K562 (cell line): ENCODE measurements around the gene TAL1. TPM values are rescaled to one million over a fixed set of nuclear protein-coding genes. Genes with fewer than 3 reads are reported as not detected.
A peak's percentile ranks its signal among the peaks of the same experiment; 100 is the strongest.

Experiments
- ADNP ChIP-seq: fragments of 200-800 bp; sonication (Bioruptor generic); IDR thresholded peaks from 2 replicates; pipeline ENCODE4 v1.6.1; 2016; ENCODE audit warnings: missing genetic modification characterization, missing compliant biosample characterization
- ATF2 ChIP-seq: sonication (generic); formaldehyde crosslinking; IDR thresholded peaks from 2 replicates; pipeline ENCODE4 v1.8.1; 2022; ENCODE audit warnings: missing genetic modification reagents
- CREM ChIP-seq: IDR thresholded peaks from 2 replicates; pipeline ENCODE4 v1.6.1; 2014; ENCODE audit warnings: antibody characterized with exemption, low read depth
- ELK1 ChIP-seq: sonication (generic); formaldehyde crosslinking; IDR thresholded peaks from 2 replicates; pipeline ENCODE4 v1.8.1; 2022; ENCODE audit warnings: missing genetic modification reagents
- ELK3 ChIP-seq: fragments of 450-650 bp; formaldehyde crosslinking; IDR thresholded peaks from 2 replicates; pipeline ENCODE4 v1.4.0; 2020; ENCODE audit warnings: mild to moderate bottlenecking
- L3MBTL2 ChIP-seq: fragments of 450-650 bp; IDR thresholded peaks from 2 replicates; pipeline ENCODE4 v1.6.1; 2016; ENCODE audit warnings: mild to moderate bottlenecking, moderate library complexity
- LCOR ChIP-seq: sonication (generic); formaldehyde crosslinking; IDR thresholded peaks from 2 replicates; pipeline ENCODE4 v1.8.0; 2022; ENCODE audit warnings: mild to moderate bottlenecking, missing genetic modification reagents
- MCM5 ChIP-seq: fragments of 450-650 bp; IDR thresholded peaks from 2 replicates; pipeline ENCODE4 v1.6.1; 2016; ENCODE audit warnings: low read depth
- MYNN ChIP-seq, 2 experiments: sonication (generic); formaldehyde crosslinking in 1 of 2; IDR thresholded peaks; 2 replicates each; pipeline versions ENCODE4 v1.5.0 to v1.6.1; 2016 to 2020; ENCODE audit warnings: antibody characterized with exemption in 1 of 2, missing genetic modification reagents in 1 of 2
- NBN ChIP-seq: fragments of 450-650 bp; IDR thresholded peaks from 2 replicates; pipeline ENCODE4 v1.6.1; 2016; ENCODE audit warnings: low read depth, mild to moderate bottlenecking
- NCOR1 ChIP-seq: fragments of 450-650 bp; IDR thresholded peaks from 2 replicates; pipeline ENCODE4 v1.6.1; 2016; ENCODE audit warnings: mild to moderate bottlenecking, moderate library complexity
- NFXL1 ChIP-seq: fragments of 450-650 bp; formaldehyde crosslinking; IDR thresholded peaks from 2 replicates; pipeline ENCODE4 v1.4.0; 2021; ENCODE audit warnings: mild to moderate bottlenecking
- PHF21A ChIP-seq: fragments of 450-650 bp; IDR thresholded peaks from 2 replicates; pipeline ENCODE4 v1.6.1; 2017; ENCODE audit warnings: low read depth, borderline replicate concordance
- RBBP5 ChIP-seq: fragments of 200-600 bp; sonication (generic); IDR thresholded peaks from 2 replicates; pipeline ENCODE4 v1.6.1; 2012; ENCODE audit warnings: borderline replicate concordance, mild to moderate bottlenecking, low read length, control low read depth, inconsistent platforms; ENCODE audit not compliant: insufficient read depth, poor library complexity, severe bottlenecking
- RBM25 ChIP-seq: fragments of 200-400 bp; formaldehyde crosslinking; IDR thresholded peaks from 2 replicates; pipeline ENCODE4 v1.6.1; 2018; ENCODE audit warnings: low read length, low read depth, moderate library complexity; ENCODE audit not compliant: severe bottlenecking
- SRF ChIP-seq, 2 experiments: fragments of 250-450, 450-650 bp in 1 of 2; sonication (Bioruptor Pico) in 1 of 2; sonication (generic) in 1 of 2; formaldehyde crosslinking; IDR thresholded peaks; 2 replicates each; pipeline versions ENCODE4 v1.5.0 to v1.5.1; 2020 to 2022; ENCODE audit warnings: mild to moderate bottlenecking in 1 of 2, missing genetic modification reagents in 1 of 2
- TGIF2 ChIP-seq: sonication (generic); formaldehyde crosslinking; IDR thresholded peaks from 2 replicates; pipeline ENCODE4 v1.8.1; 2022; ENCODE audit warnings: mild to moderate bottlenecking, missing genetic modification reagents, moderate library complexity
- ZBTB12 ChIP-seq: fragments of 250-450 bp; sonication (Bioruptor Pico); IDR thresholded peaks from 2 replicates; pipeline ENCODE4 v1.4.0; 2020
- ZBTB33 ChIP-seq: sonication (generic); formaldehyde crosslinking; IDR thresholded peaks from 2 replicates; pipeline ENCODE4 v1.8.1; 2023; ENCODE audit warnings: mild to moderate bottlenecking, missing genetic modification reagents
- ZNF212 ChIP-seq: fragments of 450-650 bp; formaldehyde crosslinking; IDR thresholded peaks from 2 replicates; pipeline ENCODE4 v1.4.0; 2020; ENCODE audit warnings: mild to moderate bottlenecking
- ZNF316 ChIP-seq: fragments of 450-650 bp; IDR thresholded peaks from 2 replicates; pipeline ENCODE4 v1.6.1; 2016
- ZNF583 ChIP-seq: fragments of 250-450 bp; sonication (Bioruptor Pico); IDR thresholded peaks from 2 replicates; pipeline ENCODE4 v1.4.0; 2020
- ZNF766 ChIP-seq: fragments of 200-800 bp; sonication (Bioruptor generic); conservative IDR thresholded peaks from 2 replicates; pipeline ENCODE4 v1.6.1; 2016; ENCODE audit warnings: missing genetic modification characterization, missing compliant biosample characterization
- ZZZ3 ChIP-seq: fragments of 450-650 bp; IDR thresholded peaks from 2 replicates; pipeline ENCODE4 v1.6.1; 2016; ENCODE audit warnings: antibody characterized with exemption, mild to moderate bottlenecking, moderate library complexity
- polyA plus RNA-seq, 8 experiments: library from polyadenylated mRNA; depleted of rRNA in 4 of 8; stranded (reverse) in 5 of 8; unstranded in 3 of 8; fragments of >200 nt; fragmentation: Nextera tagmentation in 2 of 8; fragmentation: Illumina TruSeq in 1 of 8; extraction: Ambion mirVana in 2 of 8; extraction: Trizol in 1 of 8; gene quantifications; 2 replicates each; pipeline versions ENCODE4 v1.2.1 to v1.2.3, GENCODE V29; 2011 to 2014; ENCODE audit warnings: inconsistent platforms in 1 of 8, missing spikeins in 1 of 8
- total RNA-seq, 7 experiments: library from RNA; depleted of rRNA in 6 of 7; stranded (reverse); fragments of >200 nt in 6 of 7; fragmentation: Illumina TruSeq in 2 of 7; extraction: Trizol in 2 of 7; gene quantifications; 2 replicates each; pipeline versions ENCODE4 v1.2.1 to v1.2.3, GENCODE V29; 2011 to 2021; ENCODE audit warnings: low replicate concordance in 1 of 7

Gene TAL1
- total and polyA plus RNA-seq, 9 of the 15 experiments (the other 6 are each of a cell fraction or from before 2014, with no cell fraction given), result 18.5 to 106 (median 59.7) TPM

- TF ChIP-seq ZBTB33 (CRISPR knock-in tag) (no peak), ZNF316 (peak; percentile 10; the same call in 1 of the 2 replicates), ATF2 (CRISPR knock-in tag) (no peak), NFXL1 (CRISPR knock-in tag) (no peak), ZZZ3 (no peak), MCM5 (no peak), SRF (CRISPR knock-in tag; IDR thresholded peaks at IDR 0.05) (no peak), ZNF766 (peak; percentile 31; the same call in 1 of the 2 replicates), L3MBTL2 (peak; percentile 29; the same call in 1 of the 2 replicates), ZBTB12 (no peak), ELK3 (CRISPR knock-in tag) (no peak), ELK1 (no peak), ADNP (tag) (no peak; the same call in 1 of the 2 replicates), NBN (no peak), NCOR1 (no peak; the same call in 1 of the 2 replicates), ZNF212 (CRISPR knock-in tag) (no peak), CREM (0 out of 2 replicates have a peak, but pooled peaks have one; percentile 19), RBBP5 (no peak), RBM25 (peak; percentile 13), PHF21A (no peak), MYNN (IDR thresholded peaks at IDR 0.05) (no peak), MYNN (CRISPR knock-in tag; IDR thresholded peaks at IDR 0.05) (no peak), TGIF2 (CRISPR knock-in tag) (no peak), ZNF583 (CRISPR knock-in tag) (no peak), LCOR (CRISPR knock-in tag) (no peak)
Observed at GRCh38 chr1:47179988-47180563, 51.9 kb downstream of the TAL1 start (continued).
